Mucosa of descending colon (tissue), 3 donors: Measurements from ENCODE around the gene APOA4. TPM values are rescaled to one million over a fixed set of nuclear protein-coding genes. Genes with fewer than 3 reads are reported as not detected.

ENCODE experiments used
- ATAC-seq: fragments of 200-7000 bp; cut with Tn5 transposase; one replicate; pipeline ENCODE4 v1.9.1; 2020; ENCODE audit warnings: mild to moderate bottlenecking, moderate library complexity
- DNase-seq, 3 donors: peaks; one replicate each; pipeline ENCODE4 v3.0.0-alpha.2; 2020
- H3K36me3 ChIP-seq: fragments of 200-600 bp; one replicate; pipeline ENCODE4 v1.8.0; 2021; ENCODE audit warnings: low read depth, mild to moderate bottlenecking
- H3K4me1 ChIP-seq: fragments of 200-600 bp; one replicate; pipeline ENCODE4 v1.8.0; 2021; ENCODE audit warnings: low read depth, mild to moderate bottlenecking
- H3K4me3 ChIP-seq: fragments of 200-600 bp; one replicate; pipeline ENCODE4 v1.8.0; 2021; ENCODE audit warnings: mild to moderate bottlenecking
- H3K9me3 ChIP-seq: fragments of 200-600 bp; one replicate; pipeline ENCODE4 v1.8.0; 2021; ENCODE audit warnings: mild to moderate bottlenecking
- CTCF ChIP-seq: fragments of 200-600 bp; IDR thresholded peaks from one replicate; pipeline ENCODE4 v1.8.0; 2022; ENCODE audit warnings: antibody characterized with exemption, mild to moderate bottlenecking
- intact Hi-C, 2 donors: fragments of 100-400 bp; cut with DNase I in 1 of 2; cut with micrococcal nuclease in 1 of 2; formaldehyde crosslinking; loops; one replicate each; pipeline versions ENCODE4 v1.11.0 to v1.11.1; 2022; cut with DNase I, micrococcal nuclease
- total RNA-seq, 3 donors: library from RNA; stranded (reverse); fragmentation: NEBNext Ultra II Directional in 2 of 3; extraction: Animal tissue kit (Norgen Biotek cat#: 25700) in 2 of 3; gene quantifications; one replicate each; pipeline versions ENCODE4 v1.2.1 to v1.2.4, GENCODE V29; 2021 to 2023
- donor health status: DM: no; HTN: no; CAD: no; lungs with moderate emphysema.
- donor health status: DM: no; HTN: no; CAD: no.
- donor health status: DM: no; HTN: yes; CAD: no.

The APOA4 gene
- total RNA-seq, 3 donors from 2014 or later: not detected

- Histone ChIP-seq H3K9me3 (no peaks in the 10 kb centered on the region), H3K36me3 (no peaks in the 10 kb centered on the region), H3K4me1 (peaks cover 5% of the 10 kb centered on the region), H3K4me3 (no peak overlapping the region)
- ATAC-seq (no peak), DNase-seq (no peak)
- intact Hi-C loops: no loop called here
- TF ChIP-seq CTCF: no peak
Measured at GRCh38 chr11:116840746-116841296, 17.7 kb upstream of the APOA4 start.

- Histone ChIP-seq H3K9me3 (no peaks in the 10 kb centered on the region), H3K4me1 (peaks cover 6% of the 10 kb centered on the region), H3K36me3 (no peaks in the 10 kb centered on the region), H3K4me3 (no peak overlapping the region)
- intact Hi-C loops: no loop called here
- ATAC-seq: no peak
- no peak for TF ChIP-seq CTCF
- no peak for DNase-seq
Measured at GRCh38 chr11:116840224-116840745, 17.2 kb upstream of the APOA4 start.

- DNase-seq (no peak), ATAC-seq (peak; percentile 9)
- H3K9me3 ChIP-seq: no peaks in the 10 kb centered on the region
- no peak overlapping the region for H3K4me3 ChIP-seq
- intact Hi-C loops: no loop called here
- no peak for TF ChIP-seq CTCF
- no peaks in the 10 kb centered on the region for H3K36me3 ChIP-seq
- H3K4me1 ChIP-seq: peaks cover 6% of the 10 kb centered on the region
Measured at GRCh38 chr11:116838321-116839084, 15.4 kb upstream of the APOA4 start.

GRCh38 chr11:116837231-116838091 is 14.4 kb upstream of the APOA4 start, which contains the start of gene APOA1:
Gene APOA1, minus strand, starts transcription at chr11:116837622. Its CDS starts 235 bp downstream, at chr11:116837387.
- Histone ChIP-seq H3K36me3 (no peaks in the 10 kb centered on the region), H3K4me1 (peaks cover 6% of the 10 kb centered on the region), H3K9me3 (no peaks in the 10 kb centered on the region), H3K4me3 (no peak within 1 kb of the TSS)
- TF ChIP-seq CTCF: no peak
- DNase-seq: no peak
- intact Hi-C loops: no loop called here
- no peak for ATAC-seq

GRCh38 chr11:116836632-116836991 is 13.5 kb upstream of the APOA4 start:
- TF ChIP-seq CTCF: no peak
- Histone ChIP-seq H3K9me3 (no peaks in the 10 kb centered on the region), H3K4me1 (peaks cover 6% of the 10 kb centered on the region), H3K4me3 (no peak overlapping the region), H3K36me3 (no peaks in the 10 kb centered on the region)
- DNase-seq (no peak), ATAC-seq (no peak)
- intact Hi-C loops: no loop called here
